Endothelial cell of umbilical vein (primary cell): ENCODE data around the gene IDH3A. TPM values are rescaled to one million over a fixed set of nuclear protein-coding genes. Genes with fewer than 3 reads are reported as not detected.

Source experiments
- BruUV-seq: library from RNA; stranded (reverse); fragments of 400-500 nt; replicated peaks from 2 replicates; lab custom pipeline; 2021; lab: Mats Ljungman, UMichigan
- CTCF ChIA-PET: fragments of 300-600, 350-600 bp; sonication (Branson Sonifier 250); formaldehyde crosslinking; loops from one replicate; lab custom pipeline; 2021; ENCODE audit warnings: antibody characterized with exemption, inconsistent platforms; lab: Charles Lee
- POLR2A ChIA-PET: fragments of 300-600, 350-600 bp; sonication (Branson Sonifier 250); formaldehyde crosslinking; loops from one replicate; lab custom pipeline; 2021; ENCODE audit warnings: antibody characterized with exemption, inconsistent platforms; lab: Charles Lee
- DNase-seq: peaks from one replicate; pipeline ENCODE4 v3.0.0-alpha.2; 2011; ENCODE audit warnings: low read depth, low spot score
- FAIRE-seq: peaks from 2 replicates; lab custom pipeline; 2011; peaks lifted over from hg19 to GRCh38; lab: Jason Lieb, UNC
- H2AFZ ChIP-seq: 2 replicates; pipeline ENCODE4 v1.6.0; 2012; ENCODE audit warnings: low read depth, low read length, control low read depth, inconsistent platforms
- H3K27ac ChIP-seq: 2 replicates; pipeline ENCODE4 v1.5.1; 2011; ENCODE audit warnings: low read depth, mild to moderate bottlenecking, control low read depth, low read length, moderate library complexity; ENCODE audit not compliant: insufficient read depth
- H3K27me3 ChIP-seq, 2 experiments: 2 replicates each; pipeline versions ENCODE4 v1.6.0 to v1.6.1; 2011; ENCODE audit warnings: low read length in 2 of 2, mixed read lengths in 1 of 2; ENCODE audit not compliant: control insufficient read depth in 2 of 2, insufficient read depth in 2 of 2
- H3K36me3 ChIP-seq, 2 experiments: 2 replicates in 1 of 2; 3 replicates in 1 of 2; pipeline ENCODE4 v1.5.1; 2011; ENCODE audit warnings: low read length in 2 of 2, mild to moderate bottlenecking in 1 of 2, moderate library complexity in 1 of 2; ENCODE audit not compliant: control insufficient read depth in 2 of 2, insufficient read depth in 2 of 2; ENCODE audit errors: extremely low read depth in 1 of 2
- H3K4me1 ChIP-seq: 3 replicates; pipeline ENCODE4 v1.5.1; 2011; ENCODE audit warnings: mild to moderate bottlenecking, low read length; ENCODE audit not compliant: control insufficient read depth, insufficient read depth; ENCODE audit errors: extremely low read depth
- H3K4me2 ChIP-seq: 2 replicates; pipeline ENCODE4 v1.6.1; 2011; ENCODE audit warnings: low read length, control low read depth, mixed read lengths; ENCODE audit not compliant: insufficient read depth
- H3K4me3 ChIP-seq, 3 experiments: fragments of 200-600 bp in 1 of 3; sonication (generic), shearing (Covaris generic) in 1 of 3; replicated peaks in 1 of 3; 2 replicates each; pipeline ENCODE4 v1.5.1; 2011 to 2016; ENCODE audit warnings: control low read depth in 3 of 3, low read length in 3 of 3, mild to moderate bottlenecking in 2 of 3, inconsistent platforms in 1 of 3, low read depth in 1 of 3, moderate library complexity in 1 of 3; ENCODE audit not compliant: insufficient read depth in 1 of 3
- H3K79me2 ChIP-seq: 2 replicates; pipeline ENCODE4 v1.6.0; 2012; ENCODE audit warnings: low read length, inconsistent platforms; ENCODE audit not compliant: control insufficient read depth, insufficient read depth
- H3K9ac ChIP-seq: replicated peaks from 2 replicates; pipeline ENCODE3; 2011; ENCODE audit warnings: low read length, control low read depth; ENCODE audit not compliant: insufficient read depth; ENCODE audit errors: extremely low read depth
- H3K9me1 ChIP-seq: replicated peaks from 3 replicates; pipeline ENCODE4 v1.6.0; 2011; ENCODE audit warnings: mild to moderate bottlenecking, low read length; ENCODE audit not compliant: control insufficient read depth, insufficient read depth; ENCODE audit errors: extremely low read depth
- H3K9me3 ChIP-seq: replicated peaks from 2 replicates; pipeline ENCODE4 v1.5.1; 2012; ENCODE audit warnings: low read length, inconsistent platforms; ENCODE audit not compliant: control insufficient read depth, insufficient read depth
- H4K20me1 ChIP-seq: replicated peaks from 2 replicates; pipeline ENCODE3; 2011; ENCODE audit warnings: mild to moderate bottlenecking, low read length; ENCODE audit not compliant: control insufficient read depth, insufficient read depth; ENCODE audit errors: extremely low read depth
- EZH2 ChIP-seq: IDR thresholded peaks from 2 replicates; pipeline ENCODE4 v1.6.1; 2012; ENCODE audit warnings: borderline replicate concordance, low read depth, mild to moderate bottlenecking, moderate library complexity, low read length, inconsistent platforms; ENCODE audit not compliant: severe bottlenecking
- FOS ChIP-seq: IDR thresholded peaks from 2 replicates; pipeline ENCODE4 v1.6.1; 2011; ENCODE audit warnings: mild to moderate bottlenecking, low read length, moderate library complexity, borderline replicate concordance; ENCODE audit not compliant: insufficient read depth
- GATA2 ChIP-seq: IDR thresholded peaks from 2 replicates; pipeline ENCODE4 v1.7.0; 2011; ENCODE audit warnings: low read depth, mild to moderate bottlenecking, moderate library complexity, mixed read lengths, low read length; ENCODE audit not compliant: insufficient read length, insufficient read depth
- JUN ChIP-seq: IDR thresholded peaks from 2 replicates; pipeline ENCODE4 v1.6.1; 2011; ENCODE audit warnings: borderline replicate concordance, low read depth; ENCODE audit not compliant: insufficient read length, insufficient read depth
- MYC ChIP-seq: IDR thresholded peaks from one replicate; pipeline ENCODE4 v1.6.1; 2011; ENCODE audit warnings: mild to moderate bottlenecking, low read depth, low read length
- POLR2A ChIP-seq: IDR thresholded peaks from 2 replicates; pipeline ENCODE4 v1.6.1; 2012; ENCODE audit warnings: low read depth, mild to moderate bottlenecking, control low read depth, low read length
- POLR2AphosphoS5 ChIP-seq: IDR thresholded peaks from 2 replicates; pipeline ENCODE4 v1.6.1; 2012; ENCODE audit warnings: low read depth, mild to moderate bottlenecking, control low read depth, low read length, moderate library complexity; ENCODE audit not compliant: insufficient read depth
- dilution Hi-C: fragments of 300-500 bp; cut with MboI; formaldehyde crosslinking; loops from one replicate; pipeline ENCODE4 v1.15.0; 2019; ENCODE audit warnings: low sequenced_read_pairs; ENCODE audit not compliant: extremely low pct_ligation_motif_present
- intact Hi-C: fragments of 100-400 bp; cut with micrococcal nuclease; formaldehyde crosslinking; loops from one replicate; pipeline ENCODE4 v1.10.0; 2022
- polyA plus RNA-seq, 4 experiments: library from polyadenylated mRNA; depleted of rRNA in 3 of 4; stranded (reverse) in 3 of 4; unstranded in 1 of 4; fragments of >200 nt; gene quantifications; 2 replicates each; pipeline versions ENCODE4 v1.2.1 to v1.2.3, GENCODE V29; 2011 to 2012; ENCODE audit warnings: missing spikeins in 1 of 4
- total RNA-seq: library from RNA; stranded (reverse); gene quantifications from 2 replicates; pipeline ENCODE4 v1.2.3, GENCODE V29; 2021
- TF ChIP-seq, protein P1 (sequence below): IDR thresholded peaks from 2 replicates; pipeline ENCODE4 v1.6.1; 2011; ENCODE audit not compliant: insufficient read depth, insufficient read length
- TF ChIP-seq, protein P2 (sequence below), 2 donors: IDR thresholded peaks; 1 replicate in 1 of 2; 2 replicates in 1 of 2; pipeline ENCODE4 v1.5.1; 2011; ENCODE audit warnings: low read length in 2 of 2, mild to moderate bottlenecking in 2 of 2, moderate library complexity in 2 of 2, control low read depth in 1 of 2, inconsistent platforms in 1 of 2, low read depth in 1 of 2; ENCODE audit not compliant: insufficient read depth in 1 of 2; ENCODE audit errors: extremely low read depth in 1 of 2

IDH3A gene
- total and polyA plus RNA-seq, 2 donors (not counting 3 experiments of a cell fraction or from before 2014, with no cell fraction given) = 35.5 to 63.9 TPM

DNA sequence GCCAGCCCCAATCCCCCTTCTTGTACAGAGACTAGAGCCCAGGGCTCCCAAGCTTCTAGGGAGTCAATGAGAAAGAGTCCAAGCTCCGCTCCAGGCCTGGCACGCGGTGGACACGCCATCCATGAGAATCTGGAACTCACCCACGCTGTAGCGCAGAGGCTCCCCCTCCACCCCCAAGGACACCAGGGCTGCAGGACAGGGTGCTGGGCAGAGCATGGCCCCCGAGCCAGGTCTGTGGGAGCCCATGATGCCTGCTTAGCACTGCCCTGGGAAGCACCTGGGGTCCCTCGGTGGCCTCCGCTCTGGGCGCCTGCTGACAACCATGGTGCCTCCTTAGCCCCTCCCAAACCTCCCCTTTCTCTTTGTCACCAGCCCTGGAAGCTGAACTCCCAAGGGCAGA is 56.7 kb downstream of the IDH3A start:
- ChIA-PET CTCF (interaction anchor here (0.9 to 2.2 kb wide), 4 partner anchors 10 to 93 kb away, joined by 3 to 17 read pairs (median 4); no protein-coding TSS in a partner anchor), POLR2A (no interaction called here)
- Histone ChIP-seq H3K27me3 (no peaks in the 10 kb centered on the region), H3K4me3 (no peak overlapping the region), H3K4me2 (no peak overlapping the region), H2AFZ (no peak overlapping the region), H3K27ac (no peak overlapping the region), H3K36me3 (no peaks in the 10 kb centered on the region), H3K4me1 (no peaks in the 10 kb centered on the region), H4K20me1 (no peaks in the 10 kb centered on the region), H3K9me3 (no peaks in the 10 kb centered on the region), H3K9me1 (no peaks in the 10 kb centered on the region), H3K9ac (no peak overlapping the region), H3K79me2 (no peaks in the 10 kb centered on the region)
- DNase-seq (no peak), FAIRE-seq (no peak)
- dilution Hi-C loops (no loop called here), intact Hi-C loops (no loop called here)
- TF ChIP-seq GATA2 = no peak
- BruUV-seq = no TSS peak

DNA sequence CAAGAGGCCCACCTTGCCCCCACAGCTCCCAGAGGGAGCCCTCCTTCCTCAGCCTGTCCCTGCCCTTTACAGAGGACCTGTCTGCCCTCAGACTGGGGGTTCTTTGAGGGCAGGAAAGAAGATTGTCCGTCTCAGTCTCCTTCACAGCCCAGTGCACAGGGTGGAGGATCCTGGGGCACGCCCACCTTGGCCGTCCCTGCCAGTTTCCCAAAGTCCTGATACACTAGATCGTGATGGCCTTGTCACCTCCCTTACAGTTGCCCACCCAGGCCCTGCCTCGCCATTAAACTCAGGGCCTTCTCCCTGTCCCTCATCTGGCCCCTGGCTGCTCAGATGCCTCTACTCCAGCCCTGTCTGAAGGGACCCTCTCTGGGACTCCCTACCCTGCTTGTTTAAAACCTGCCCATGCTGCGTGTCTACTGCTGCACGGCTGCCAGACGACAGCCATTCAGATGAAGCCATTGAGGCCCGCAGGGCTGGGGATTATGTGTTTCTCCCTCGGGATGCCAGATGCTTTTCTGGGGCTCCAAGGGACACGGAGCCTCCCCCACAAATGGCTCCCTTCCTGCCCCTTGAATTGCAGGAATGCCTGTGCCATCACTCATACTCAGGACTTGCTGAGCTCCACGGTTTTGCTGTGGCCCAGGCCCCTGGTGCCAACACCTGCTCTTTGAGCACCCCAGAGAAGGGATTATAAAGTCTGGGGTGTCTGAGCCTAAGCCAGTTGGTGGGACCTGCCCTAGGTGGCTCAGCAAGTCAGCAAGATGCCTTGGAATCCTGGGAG is 57.4 kb downstream of the IDH3A start:
- ChIA-PET POLR2A (no interaction called here), CTCF (interaction anchor here (0.9 to 2.2 kb wide), 6 partner anchors 11 to 98 kb away, joined by 3 to 17 read pairs (median 4); no protein-coding TSS in a partner anchor)
- Histone ChIP-seq H3K27me3 (no peaks in the 10 kb centered on the region), H3K27ac (no peak overlapping the region), H3K79me2 (no peaks in the 10 kb centered on the region), H2AFZ (no peak overlapping the region), H3K4me2 (no peak overlapping the region), H3K4me3 (no peak overlapping the region), H3K9me3 (no peaks in the 10 kb centered on the region), H3K4me1 (no peaks in the 10 kb centered on the region), H3K9ac (no peak overlapping the region), H3K9me1 (no peaks in the 10 kb centered on the region), H4K20me1 (no peaks in the 10 kb centered on the region), H3K36me3 (no peaks in the 10 kb centered on the region)
- intact Hi-C loops = no loop called here
- BruUV-seq = no TSS peak
- DNase-seq (no peak), FAIRE-seq (no peak)
- TF ChIP-seq, protein P1, sequence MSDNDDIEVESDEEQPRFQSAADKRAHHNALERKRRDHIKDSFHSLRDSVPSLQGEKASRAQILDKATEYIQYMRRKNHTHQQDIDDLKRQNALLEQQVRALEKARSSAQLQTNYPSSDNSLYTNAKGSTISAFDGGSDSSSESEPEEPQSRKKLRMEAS = no peak
- no peak for TF ChIP-seq POLR2AphosphoS5
- no peak for TF ChIP-seq JUN
- no peak for TF ChIP-seq GATA2
- TF ChIP-seq, protein P2, sequence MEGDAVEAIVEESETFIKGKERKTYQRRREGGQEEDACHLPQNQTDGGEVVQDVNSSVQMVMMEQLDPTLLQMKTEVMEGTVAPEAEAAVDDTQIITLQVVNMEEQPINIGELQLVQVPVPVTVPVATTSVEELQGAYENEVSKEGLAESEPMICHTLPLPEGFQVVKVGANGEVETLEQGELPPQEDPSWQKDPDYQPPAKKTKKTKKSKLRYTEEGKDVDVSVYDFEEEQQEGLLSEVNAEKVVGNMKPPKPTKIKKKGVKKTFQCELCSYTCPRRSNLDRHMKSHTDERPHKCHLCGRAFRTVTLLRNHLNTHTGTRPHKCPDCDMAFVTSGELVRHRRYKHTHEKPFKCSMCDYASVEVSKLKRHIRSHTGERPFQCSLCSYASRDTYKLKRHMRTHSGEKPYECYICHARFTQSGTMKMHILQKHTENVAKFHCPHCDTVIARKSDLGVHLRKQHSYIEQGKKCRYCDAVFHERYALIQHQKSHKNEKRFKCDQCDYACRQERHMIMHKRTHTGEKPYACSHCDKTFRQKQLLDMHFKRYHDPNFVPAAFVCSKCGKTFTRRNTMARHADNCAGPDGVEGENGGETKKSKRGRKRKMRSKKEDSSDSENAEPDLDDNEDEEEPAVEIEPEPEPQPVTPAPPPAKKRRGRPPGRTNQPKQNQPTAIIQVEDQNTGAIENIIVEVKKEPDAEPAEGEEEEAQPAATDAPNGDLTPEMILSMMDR (IDR thresholded peaks at IDR 0.05; ENCODE audit: extremely low read depth in 1 of 2, insufficient read depth in 1 of 2, low read depth in 1 of 2, low read length in 2 of 2) = no peak
- no peak for TF ChIP-seq POLR2A
- no peak for TF ChIP-seq MYC
- no peak for TF ChIP-seq EZH2
- no peak for TF ChIP-seq FOS
- dilution Hi-C loops = no loop called here
